Naive thymus-derived CD8-positive, alpha-beta T cell (primary cell): ENCODE results near the gene AHRR. TPM values are rescaled to one million over a fixed set of nuclear protein-coding genes. Genes with fewer than 3 reads are reported as not detected.
"Not testable (repeated sequence)": the region's sequence is repeated elsewhere in the genome, so short reads cannot be mapped to it uniquely, and the experiment has no call there.

Experiments
- ATAC-seq, 2 donors: fragments of 150-1000 bp; cut with Tn5 transposase in 1 of 2; sonication (Bioruptor Pico), chemical (Tn5 transposase) in 1 of 2; 1 replicate in 1 of 2; 2 replicates in 1 of 2; pipeline ENCODE4 v1.10.0; 2021; ENCODE audit warnings: mild to moderate bottlenecking in 2 of 2, moderate library complexity in 2 of 2
- POLR2A ChIA-PET: fragments of 350-600 bp; sonication (Branson Sonifier 250); formaldehyde crosslinking; loops from one replicate; lab custom pipeline; 2021; ENCODE audit warnings: antibody characterized with exemption; lab: Charles Lee
- DNase-seq, 10 donors: peaks; one replicate each; pipeline versions ENCODE4 v3.0.0 to v3.0.0-alpha.2; 2020 to 2022
- H3K27ac Mint-ChIP-seq, 10 donors: one replicate each; pipeline ENCODE4 v1.8.0; 2020 to 2022; ENCODE audit warnings: mild to moderate bottlenecking in 10 of 10, mixed read lengths in 10 of 10, moderate library complexity in 4 of 10, inconsistent platforms in 1 of 10
- H3K27me3 Mint-ChIP-seq, 5 donors: one replicate each; pipeline ENCODE4 v1.8.0; 2021 to 2022; ENCODE audit warnings: mixed read lengths in 5 of 5
- H3K36me3 Mint-ChIP-seq, 3 donors: one replicate each; pipeline ENCODE4 v1.8.0; 2020 to 2022; ENCODE audit warnings: mixed read lengths in 3 of 3, mild to moderate bottlenecking in 2 of 3, inconsistent platforms in 1 of 3
- H3K4me1 Mint-ChIP-seq, 4 donors: one replicate each; pipeline ENCODE4 v1.8.0; 2021 to 2022; ENCODE audit warnings: mixed read lengths in 4 of 4
- H3K4me3 Mint-ChIP-seq, 10 donors: one replicate each; pipeline ENCODE4 v1.8.0; 2020 to 2022; ENCODE audit warnings: mild to moderate bottlenecking in 10 of 10, mixed read lengths in 10 of 10, moderate library complexity in 6 of 10, inconsistent platforms in 1 of 10
- H3K9me3 Mint-ChIP-seq, 9 donors: one replicate each; pipeline ENCODE4 v1.8.0; 2020 to 2022; ENCODE audit warnings: mixed read lengths in 9 of 9, mild to moderate bottlenecking in 3 of 9, inconsistent platforms in 1 of 9, moderate library complexity in 1 of 9
- polyA plus RNA-seq, 3 donors: library from polyadenylated mRNA; unstranded; fragments of 300-500 nt; fragmentation: Illumina TruSeq; gene quantifications; one replicate each; pipeline ENCODE4 v1.2.3, GENCODE V29; 2021
- total RNA-seq, 8 experiments: library from RNA in 2 of 8; stranded (reverse) in 2 of 8; gene quantifications; one replicate each; pipeline ENCODE4 v1.2.3 and lab custom pipeline; 2021 to 2026

Gene AHRR
- total and polyA plus RNA-seq, 5 experiments from 2014 or later: 0.11 to 7.6 (median 3.0) TPM; not detected in 1

- H3K27ac Mint-ChIP-seq: no peak overlapping the region
- POLR2A ChIA-PET: no interaction called here
- H3K4me3 Mint-ChIP-seq: no peak overlapping the region
- peaks cover 0 to 43% (median 4%) of the 10 kb centered on the region in 3 donors for H3K36me3 Mint-ChIP-seq
- H3K27me3 Mint-ChIP-seq: no peaks in the 10 kb centered on the region
- H3K4me1 Mint-ChIP-seq: peaks cover 5 to 18% (median 11%) of the 10 kb centered on the region in 4 donors
- ATAC-seq (no peak), DNase-seq (peak in 1 of 10 donors; percentile 59)
- H3K9me3 Mint-ChIP-seq: no peaks in the 10 kb centered on the region
Measured at GRCh38 chr5:307306-307705, 14.2 kb upstream of the AHRR start.

GRCh38 chr5:307794-308579 is 13.5 kb upstream of the AHRR start:
- no peaks in the 10 kb centered on the region for H3K9me3 Mint-ChIP-seq
- ATAC-seq (no peak), DNase-seq (no peak)

GRCh38 chr5:308672-309271 is 12.7 kb upstream of the AHRR start:
- DNase-seq: no peak
- POLR2A ChIA-PET: no interaction called here
- Mint-ChIP-seq H3K27me3 (no peaks in the 10 kb centered on the region), H3K27ac (no peak overlapping the region), H3K9me3 (no peaks in the 10 kb centered on the region), H3K4me3 (no peak overlapping the region), H3K36me3 (peaks cover 0 to 47% (median 4%) of the 10 kb centered on the region in 3 donors), H3K4me1 (peaks cover 0 to 7% (median 2%) of the 10 kb centered on the region in 4 donors)
- no peak for ATAC-seq

More at GRCh38 chr5:307794-308579, 13.5 kb upstream of the AHRR start:
- Mint-ChIP-seq H3K4me3 (no peak overlapping the region), H3K27me3 (no peaks in the 10 kb centered on the region), H3K4me1 (peaks cover 4 to 11% (median 6%) of the 10 kb centered on the region in 4 donors), H3K27ac (peak overlapping the region in 1 of 10 donors; percentile 63), H3K36me3 (peaks cover 0 to 50% (median 4%) of the 10 kb centered on the region in 3 donors)
- POLR2A ChIA-PET: no interaction called here

- ATAC-seq, POLR2A ChIA-PET, DNase-seq, H3K4me1 Mint-ChIP-seq, H3K27me3 Mint-ChIP-seq, H3K27ac Mint-ChIP-seq, H3K9me3 Mint-ChIP-seq, H3K4me3 Mint-ChIP-seq: not testable (repeated sequence)
- H3K36me3 Mint-ChIP-seq: peaks cover 0 to 55% (median 4%) of the 10 kb centered on the region in 3 donors
Measured at GRCh38 chr5:309831-310230, 11.7 kb upstream of the AHRR start.

- ATAC-seq (no peak), DNase-seq (no peak)
- H3K36me3 Mint-ChIP-seq: peaks cover 0 to 58% (median 4%) of the 10 kb centered on the region in 3 donors
- H3K9me3 Mint-ChIP-seq: no peaks in the 10 kb centered on the region
- no peaks in the 10 kb centered on the region for H3K27me3 Mint-ChIP-seq
- no peak overlapping the region for H3K27ac Mint-ChIP-seq
- H3K4me3 Mint-ChIP-seq: no peak overlapping the region
- peaks cover 0 to 6% (median 3%) of the 10 kb centered on the region in 4 donors for H3K4me1 Mint-ChIP-seq
- POLR2A ChIA-PET: no interaction called here
Measured at GRCh38 chr5:310516-310915, 11.0 kb upstream of the AHRR start.

GRCh38 chr5:310941-311434 is 10.5 kb upstream of the AHRR start:
- no peaks in the 10 kb centered on the region for H3K27me3 Mint-ChIP-seq
- no peak overlapping the region for H3K4me3 Mint-ChIP-seq
- peaks cover 0 to 55% (median 1%) of the 10 kb centered on the region in 3 donors for H3K36me3 Mint-ChIP-seq
- peak overlapping the region in 1 of 10 donors; percentile 28 for H3K27ac Mint-ChIP-seq
- H3K4me1 Mint-ChIP-seq: peaks cover 0 to 6% (median 3%) of the 10 kb centered on the region in 4 donors
- no peak for ATAC-seq
- no peak for DNase-seq
- no peaks in the 10 kb centered on the region for H3K9me3 Mint-ChIP-seq
- POLR2A ChIA-PET: no interaction called here

GRCh38 chr5:311963-312362 is 9.6 kb upstream of the AHRR start:
- POLR2A ChIA-PET: no interaction called here
- no peak for DNase-seq
- H3K36me3 Mint-ChIP-seq: peaks cover 0 to 51% (median 2%) of the 10 kb centered on the region in 3 donors
- no peaks in the 10 kb centered on the region for H3K9me3 Mint-ChIP-seq
- peaks cover 0 to 14% (median 7%) of the 10 kb centered on the region in 4 donors for H3K4me1 Mint-ChIP-seq
- no peak overlapping the region for H3K27ac Mint-ChIP-seq
- H3K4me3 Mint-ChIP-seq: no peak overlapping the region
- ATAC-seq: no peak
- no peaks in the 10 kb centered on the region for H3K27me3 Mint-ChIP-seq

GRCh38 chr5:312845-313244 is 8.7 kb upstream of the AHRR start:
- Mint-ChIP-seq H3K36me3 (peaks cover 0 to 47% (median 2%) of the 10 kb centered on the region in 3 donors), H3K27ac (peak overlapping the region in 1 of 10 donors; percentile 45), H3K9me3 (no peaks in the 10 kb centered on the region), H3K27me3 (no peaks in the 10 kb centered on the region), H3K4me3 (no peak overlapping the region), H3K4me1 (peaks cover 0 to 16% (median 9%) of the 10 kb centered on the region in 4 donors)
- POLR2A ChIA-PET: no interaction called here
- ATAC-seq: no peak
- DNase-seq: no peak

GRCh38 chr5:313265-313664 is 8.2 kb upstream of the AHRR start:
- H3K27me3 Mint-ChIP-seq: no peaks in the 10 kb centered on the region
- ATAC-seq: no peak
- H3K4me3 Mint-ChIP-seq: no peak overlapping the region
- H3K4me1 Mint-ChIP-seq: peaks cover under 1 to 16% (median 9%) of the 10 kb centered on the region in 4 donors
- DNase-seq: no peak
- POLR2A ChIA-PET: no interaction called here
- peaks cover 0 to 46% (median 2%) of the 10 kb centered on the region in 3 donors for H3K36me3 Mint-ChIP-seq
- no peaks in the 10 kb centered on the region for H3K9me3 Mint-ChIP-seq
- H3K27ac Mint-ChIP-seq: peak overlapping the region in 1 of 10 donors; percentile 20

GRCh38 chr5:313806-314376 is 7.6 kb upstream of the AHRR start:
- POLR2A ChIA-PET: no interaction called here
- ATAC-seq (no peak), DNase-seq (no peak)
- H3K9me3 Mint-ChIP-seq: no peaks in the 10 kb centered on the region
- H3K4me3 Mint-ChIP-seq: no peak overlapping the region
- H3K4me1 Mint-ChIP-seq: peaks cover 2 to 16% (median 9%) of the 10 kb centered on the region in 4 donors
- H3K27me3 Mint-ChIP-seq: no peaks in the 10 kb centered on the region
- no peak overlapping the region for H3K27ac Mint-ChIP-seq
- peaks cover 0 to 46% (median 2%) of the 10 kb centered on the region in 3 donors for H3K36me3 Mint-ChIP-seq

GRCh38 chr5:314676-315487 is 6.6 kb upstream of the AHRR start:
- Mint-ChIP-seq H3K4me1 (peaks cover 6 to 20% (median 9%) of the 10 kb centered on the region in 4 donors), H3K27ac (peak overlapping the region in 2 of 10 donors; percentile 3 to 9), H3K36me3 (peaks cover 0 to 42% (median 2%) of the 10 kb centered on the region in 3 donors), H3K9me3 (no peaks in the 10 kb centered on the region), H3K4me3 (no peak overlapping the region), H3K27me3 (peaks cover 0 to 9% (median 0%) of the 10 kb centered on the region in 5 donors)
- DNase-seq: no peak
- no peak for ATAC-seq
- POLR2A ChIA-PET: no interaction called here
